Measurements from ENCODE around the gene ELMO1.

ELMO1 gene

DNA sequence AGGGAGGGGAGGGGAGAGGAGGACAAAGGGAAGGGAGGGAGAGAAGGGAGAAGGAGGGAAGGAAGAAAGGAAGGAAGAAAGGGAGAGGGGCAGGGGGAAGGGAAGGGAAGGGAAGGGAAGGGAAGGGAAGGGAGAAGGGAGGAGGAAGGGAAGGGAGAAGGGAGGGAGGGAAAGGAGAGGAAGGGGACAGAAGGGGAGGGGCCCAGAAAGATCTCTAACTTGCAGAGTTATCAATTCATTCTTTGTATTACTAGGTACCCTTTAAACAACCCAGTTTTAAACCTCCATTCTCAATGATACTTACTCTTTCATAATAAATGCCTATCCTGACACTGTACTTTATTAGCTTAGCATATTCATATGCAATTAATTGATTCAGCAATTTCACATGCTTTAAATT lies 192.0 kb downstream of the ELMO1 start:
- TF ChIP-seq, protein P1, sequence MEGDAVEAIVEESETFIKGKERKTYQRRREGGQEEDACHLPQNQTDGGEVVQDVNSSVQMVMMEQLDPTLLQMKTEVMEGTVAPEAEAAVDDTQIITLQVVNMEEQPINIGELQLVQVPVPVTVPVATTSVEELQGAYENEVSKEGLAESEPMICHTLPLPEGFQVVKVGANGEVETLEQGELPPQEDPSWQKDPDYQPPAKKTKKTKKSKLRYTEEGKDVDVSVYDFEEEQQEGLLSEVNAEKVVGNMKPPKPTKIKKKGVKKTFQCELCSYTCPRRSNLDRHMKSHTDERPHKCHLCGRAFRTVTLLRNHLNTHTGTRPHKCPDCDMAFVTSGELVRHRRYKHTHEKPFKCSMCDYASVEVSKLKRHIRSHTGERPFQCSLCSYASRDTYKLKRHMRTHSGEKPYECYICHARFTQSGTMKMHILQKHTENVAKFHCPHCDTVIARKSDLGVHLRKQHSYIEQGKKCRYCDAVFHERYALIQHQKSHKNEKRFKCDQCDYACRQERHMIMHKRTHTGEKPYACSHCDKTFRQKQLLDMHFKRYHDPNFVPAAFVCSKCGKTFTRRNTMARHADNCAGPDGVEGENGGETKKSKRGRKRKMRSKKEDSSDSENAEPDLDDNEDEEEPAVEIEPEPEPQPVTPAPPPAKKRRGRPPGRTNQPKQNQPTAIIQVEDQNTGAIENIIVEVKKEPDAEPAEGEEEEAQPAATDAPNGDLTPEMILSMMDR (IDR thresholded peaks at IDR 0.05) = no peak
- TF ChIP-seq ZFX (IDR thresholded peaks at IDR 0.05; ENCODE audit: borderline replicate concordance) = no peak
- no peak overlapping the region for H3K27ac ChIP-seq

DNA sequence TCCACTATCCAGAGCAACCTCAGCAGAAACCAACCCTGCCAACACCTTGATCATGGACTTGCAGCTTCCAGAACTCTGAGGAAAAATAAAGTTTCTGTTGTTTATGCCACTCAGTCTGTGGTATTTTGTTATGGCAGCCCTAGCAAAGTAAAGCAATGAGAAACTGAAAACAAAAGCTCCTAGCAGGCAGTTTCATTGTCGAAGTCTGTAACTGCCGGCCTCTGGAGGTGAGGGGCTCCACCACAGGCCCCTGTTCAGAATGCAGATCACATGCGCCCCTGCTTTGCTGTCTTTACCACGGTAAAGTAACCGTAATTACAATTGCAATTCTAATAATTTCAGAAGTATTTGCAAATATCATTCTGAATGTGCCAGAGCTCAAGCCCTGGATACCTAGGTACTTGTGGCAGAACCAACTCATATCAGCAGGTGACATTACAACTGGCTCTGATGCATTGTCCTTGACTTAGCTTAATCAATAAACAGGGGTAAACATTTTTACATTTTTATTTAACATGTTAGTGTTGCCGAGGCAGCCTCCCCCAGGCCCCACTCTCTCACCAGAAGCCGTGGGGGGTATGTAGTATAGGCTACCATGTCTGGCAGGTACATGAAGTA lies 193.2 kb downstream of the ELMO1 start:
- TF ChIP-seq, protein P1 (IDR thresholded peaks at IDR 0.05) = no peak
- no peak for TF ChIP-seq ZFX (IDR thresholded peaks at IDR 0.05; ENCODE audit: borderline replicate concordance)
- H3K27ac ChIP-seq = no peak overlapping the region

DNA sequence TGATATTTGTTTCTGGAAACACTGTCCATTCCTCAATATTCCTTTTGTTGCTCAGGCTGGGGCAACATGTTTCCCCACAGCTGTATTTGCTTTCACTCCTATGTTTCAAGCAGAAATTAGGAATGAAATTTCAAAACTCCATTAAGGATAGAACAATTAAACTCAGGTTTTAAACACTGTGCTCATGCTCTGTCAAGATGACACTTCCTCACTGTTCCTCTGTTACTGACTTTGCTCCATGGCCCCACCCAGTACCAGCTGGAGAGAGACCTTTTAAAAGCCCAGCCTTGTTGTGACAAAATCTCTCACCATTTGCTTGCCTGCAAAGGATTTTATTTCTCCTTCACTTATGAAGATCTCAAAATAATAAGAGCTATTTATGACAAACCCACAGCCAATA lies 197.4 kb downstream of the ELMO1 start:
- H3K27ac ChIP-seq = no peak overlapping the region
- no peak for TF ChIP-seq ZFX (IDR thresholded peaks at IDR 0.05; ENCODE audit: borderline replicate concordance)
- TF ChIP-seq, protein P1 (IDR thresholded peaks at IDR 0.05) = no peak

DNA sequence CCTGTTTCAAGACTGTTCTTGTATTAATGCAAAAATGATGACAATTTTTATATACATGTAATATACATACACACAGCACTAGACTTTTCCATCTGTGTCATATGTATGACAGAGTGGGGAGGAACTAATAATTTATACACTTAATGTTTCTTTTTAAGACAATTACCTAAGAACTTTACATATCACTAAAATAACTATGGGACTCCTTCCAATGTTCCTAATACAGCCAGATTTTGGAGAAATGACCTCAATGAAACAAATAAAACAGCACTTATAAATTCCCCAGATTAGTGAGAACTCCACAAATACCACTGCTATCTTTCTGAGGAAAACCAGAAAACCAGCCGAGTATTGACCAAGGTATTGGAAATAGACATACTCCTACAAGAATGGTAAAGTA lies 199.4 kb downstream of the ELMO1 start:
- TF ChIP-seq ZFX (IDR thresholded peaks at IDR 0.05; ENCODE audit: borderline replicate concordance) = no peak
- TF ChIP-seq, protein P1 (IDR thresholded peaks at IDR 0.05) = no peak
- H3K27ac ChIP-seq = no peak overlapping the region

DNA sequence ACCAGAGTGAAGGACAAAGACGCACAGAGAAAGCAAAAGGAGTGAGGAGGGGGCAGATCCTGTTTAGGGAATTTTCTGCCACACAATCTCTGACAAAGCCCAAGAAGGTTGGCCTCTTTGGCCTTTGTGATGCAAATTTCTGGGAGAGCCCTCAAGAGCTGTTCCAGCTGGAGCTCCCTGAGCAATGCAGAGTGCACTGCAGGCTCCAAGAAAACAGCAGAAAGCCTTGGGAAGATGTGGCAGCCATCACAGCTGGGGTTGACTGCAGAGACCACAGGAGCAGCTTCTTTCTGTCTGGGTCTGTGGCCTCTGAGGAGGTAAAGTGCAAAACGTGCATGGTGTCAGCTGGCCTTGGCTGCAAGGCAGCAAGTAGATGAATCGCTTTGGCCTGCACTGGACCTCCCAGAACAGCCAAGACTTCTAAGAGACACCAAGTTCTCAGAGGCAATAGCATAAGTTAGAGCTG lies 200.2 kb downstream of the ELMO1 start:
- H3K27ac ChIP-seq = no peak overlapping the region
- no peak for TF ChIP-seq ZFX (IDR thresholded peaks at IDR 0.05; ENCODE audit: borderline replicate concordance)
- TF ChIP-seq, protein P1 (IDR thresholded peaks at IDR 0.05) = no peak

DNA sequence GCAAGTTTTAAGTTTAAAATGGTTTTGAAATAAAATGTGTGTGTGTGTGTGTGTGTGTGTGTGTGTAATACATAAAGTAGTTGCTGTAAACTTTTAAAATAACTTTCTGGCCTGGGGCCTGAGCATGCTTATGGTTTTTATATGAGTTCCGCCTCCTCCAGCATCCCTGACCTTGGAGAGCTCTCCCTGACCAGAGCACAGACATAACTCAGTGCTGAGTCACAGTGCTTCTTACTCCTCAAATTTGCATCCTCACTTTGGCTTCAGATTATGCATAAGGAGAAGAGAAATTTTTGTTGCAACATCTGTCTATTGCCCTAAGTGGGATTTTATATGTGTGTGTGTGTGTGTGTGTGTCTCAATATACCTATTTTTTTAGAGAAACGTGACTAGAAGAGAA lies 200.8 kb downstream of the ELMO1 start:
- no peak overlapping the region for H3K27ac ChIP-seq
- TF ChIP-seq, protein P1 (IDR thresholded peaks at IDR 0.05) = no peak
- TF ChIP-seq ZFX (IDR thresholded peaks at IDR 0.05; ENCODE audit: borderline replicate concordance) = no peak

DNA sequence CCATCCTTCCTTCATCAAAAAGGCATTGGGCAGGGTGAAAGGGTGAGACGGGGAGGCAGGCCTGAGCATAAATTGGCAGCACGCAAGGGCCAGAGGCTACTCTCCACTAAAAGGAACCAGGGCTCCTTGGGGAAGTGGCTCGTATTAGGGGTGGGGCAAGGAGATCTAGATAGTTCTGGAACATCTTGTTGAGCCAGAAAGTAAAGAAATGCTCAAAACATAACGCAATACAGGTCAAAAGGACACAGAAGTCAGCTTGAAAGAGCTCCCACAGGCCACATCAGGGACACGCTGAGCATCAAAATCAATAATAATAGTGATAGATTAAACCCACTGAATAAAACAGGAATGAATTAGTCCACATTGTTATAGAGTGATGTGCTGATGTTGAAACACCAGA lies 203.1 kb downstream of the ELMO1 start:
- no peak overlapping the region for H3K27ac ChIP-seq
- TF ChIP-seq ZFX (IDR thresholded peaks at IDR 0.05; ENCODE audit: borderline replicate concordance) = no peak
- TF ChIP-seq, protein P1 (IDR thresholded peaks at IDR 0.05) = no peak

All from 22Rv1 (cell line).